HUDEP-2 (cell line): ENCODE measurements around the gene WDR37.
A peak's percentile ranks its signal among the peaks of the same experiment; 100 is the strongest.

ENCODE experiments used
- DNase-seq, 76 experiments: peaks; one replicate each; lab custom pipeline; 2025; ENCODE audit not compliant: unreplicated experiment in 76 of 76; lab: John Stamatoyannopoulos, UW

The WDR37 gene

DNA sequence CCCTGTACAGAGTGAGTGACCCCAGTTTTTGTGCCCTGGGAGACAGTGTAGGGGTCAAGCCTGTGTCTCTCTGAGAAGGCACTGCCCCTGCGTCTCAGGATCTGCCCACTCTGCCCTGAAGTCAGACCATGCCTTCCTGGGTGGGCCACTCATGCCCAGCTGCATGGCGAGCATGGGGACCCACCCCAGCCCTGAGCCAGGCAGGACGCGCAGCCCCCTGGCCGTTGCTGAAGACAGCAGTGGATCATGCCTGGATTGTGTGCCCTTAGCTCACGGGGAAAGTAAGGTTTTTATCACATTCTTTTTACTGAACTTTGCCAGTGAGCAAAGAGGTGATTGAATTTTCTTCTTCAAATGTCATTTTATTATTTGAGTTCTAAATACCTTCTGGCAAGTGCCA is 66.2 kb downstream of the WDR37 start:
- DNase-seq, result no peak

DNA sequence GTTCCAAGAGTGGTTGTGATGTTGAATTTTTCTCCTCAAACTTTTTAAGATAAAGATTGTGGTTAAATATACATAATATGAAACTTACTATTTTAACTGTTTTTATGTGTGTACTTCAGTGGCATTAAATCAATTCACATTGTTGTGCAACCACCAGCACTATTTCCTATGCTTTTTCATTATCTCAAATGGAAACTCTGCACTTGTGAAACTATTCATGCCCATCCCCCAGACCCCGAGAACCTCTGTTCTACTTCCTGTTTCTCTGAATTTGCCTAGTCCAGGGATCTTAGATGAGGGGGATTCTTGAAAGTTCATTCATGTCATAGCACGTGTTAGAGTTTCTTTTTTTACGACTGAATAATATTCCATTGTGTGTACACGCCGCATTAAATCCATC is 67.0 kb downstream of the WDR37 start:
- no peak for DNase-seq

DNA sequence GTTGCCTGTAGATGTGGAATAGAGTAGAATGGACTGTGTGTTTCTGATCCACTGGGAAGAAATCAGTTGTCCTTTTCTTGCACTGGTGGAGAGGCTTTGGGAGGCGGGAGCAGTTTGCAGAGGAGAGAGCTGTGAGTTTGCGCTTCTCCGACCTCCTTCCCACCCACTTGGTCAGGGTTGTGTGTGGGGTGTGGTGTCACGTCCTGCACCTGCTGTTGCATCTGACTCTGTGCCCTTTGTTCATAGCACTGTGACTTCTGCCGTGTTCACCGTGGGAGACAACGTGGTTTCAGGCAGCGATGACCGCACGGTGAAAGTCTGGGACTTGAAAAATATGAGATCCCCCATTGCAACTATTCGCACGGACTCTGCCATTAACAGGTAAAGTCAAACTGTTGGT is 67.8 kb downstream of the WDR37 start:
- DNase-seq, result no peak

DNA sequence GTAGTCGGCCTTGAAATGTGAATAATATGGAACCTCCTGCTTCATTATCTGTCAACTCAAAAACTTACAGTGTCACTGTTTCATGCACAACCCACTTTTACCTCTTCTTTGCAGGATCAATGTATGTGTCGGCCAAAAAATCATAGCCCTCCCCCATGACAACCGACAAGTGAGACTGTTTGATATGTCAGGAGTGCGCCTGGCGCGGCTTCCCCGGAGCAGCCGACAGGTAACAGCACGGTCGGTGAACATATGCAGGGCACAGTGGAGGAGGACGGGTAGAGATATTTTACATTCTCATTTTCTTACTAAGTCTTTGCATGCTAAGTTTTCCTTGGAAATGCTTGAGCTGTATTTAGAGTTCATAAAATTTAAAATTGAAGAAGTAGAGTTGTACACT is 68.6 kb downstream of the WDR37 start:
- DNase-seq, result no peak

DNA sequence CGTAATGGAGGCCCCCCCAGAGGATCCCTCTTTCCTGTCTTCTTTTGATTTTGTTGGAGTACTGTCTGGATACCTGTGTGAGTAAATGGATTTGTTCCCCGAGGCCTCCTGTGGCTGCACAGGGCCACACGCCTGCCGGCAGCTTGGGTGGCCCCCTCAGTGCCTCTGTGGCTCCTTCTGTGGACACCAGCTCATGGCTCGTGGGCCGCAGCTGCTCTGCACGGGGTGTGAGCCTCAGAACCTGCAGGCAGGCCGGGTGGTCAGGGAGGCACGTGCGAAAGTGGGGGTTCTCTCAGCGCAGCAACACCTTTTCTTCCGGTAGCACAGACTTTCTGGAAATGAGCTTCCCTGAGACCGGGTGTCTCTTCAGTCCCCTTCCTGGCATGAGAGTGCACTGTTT is 70.3 kb downstream of the WDR37 start:
- no peak for DNase-seq

DNA sequence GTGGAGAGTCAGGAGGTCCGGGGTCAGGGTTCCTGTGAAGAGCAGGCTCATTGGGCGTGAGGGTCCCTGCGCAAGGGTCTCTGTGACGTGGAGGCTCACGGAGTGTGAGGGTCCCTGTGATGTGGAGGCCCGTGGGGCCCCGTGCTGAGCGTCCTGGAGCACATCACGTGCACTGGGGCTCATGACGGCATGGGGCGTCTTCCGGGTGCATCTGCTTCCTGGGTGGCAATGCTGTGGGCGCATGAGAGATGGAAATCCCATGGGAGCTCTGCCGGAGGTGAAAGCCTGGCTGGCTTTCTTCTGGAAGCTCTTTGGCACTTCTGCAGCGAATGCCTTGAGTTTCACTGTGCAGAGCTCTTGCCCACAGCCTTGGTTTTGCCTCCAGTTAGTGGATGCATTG is 71.4 kb downstream of the WDR37 start:
- DNase-seq, result no peak

DNA sequence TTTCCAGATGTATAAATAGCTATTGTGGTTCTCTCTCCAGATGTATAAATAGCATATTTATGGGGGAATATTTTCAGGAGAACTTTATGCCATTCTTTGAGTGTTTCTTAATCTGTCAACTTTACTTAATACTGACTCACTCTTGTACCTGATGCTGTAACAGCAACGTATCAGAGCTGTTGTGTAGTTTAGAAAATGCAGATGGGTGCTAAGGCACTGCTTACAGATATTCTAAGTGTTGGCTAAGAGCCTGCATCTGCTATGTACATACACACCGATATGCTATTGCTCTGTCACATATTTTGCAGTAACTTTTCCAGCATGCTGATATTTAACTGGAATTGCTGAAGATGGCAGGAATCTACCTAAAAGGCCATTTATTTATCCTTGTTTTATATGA is 71.9 kb downstream of the WDR37 start:
- no peak for DNase-seq

DNA sequence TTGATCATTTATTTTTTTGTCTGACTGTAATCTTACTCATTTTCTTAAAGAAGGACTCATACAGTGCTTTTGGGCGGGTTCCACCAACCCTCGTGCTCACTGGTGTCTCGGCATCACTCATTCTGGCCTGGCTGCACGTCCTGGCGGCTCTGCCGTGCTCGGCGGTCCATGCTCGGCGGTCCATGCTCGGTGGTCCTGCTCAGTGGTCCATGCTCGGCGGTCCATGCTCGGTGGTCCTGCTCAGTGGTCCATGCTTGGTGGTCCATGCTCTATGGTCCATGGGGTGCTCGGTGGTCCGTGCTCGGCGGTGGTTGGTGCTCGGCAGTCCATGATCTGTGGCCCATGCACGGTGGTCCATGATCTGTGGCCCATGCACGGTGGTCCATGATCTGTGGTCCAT is 72.5 kb downstream of the WDR37 start:
- no peak for DNase-seq

DNA sequence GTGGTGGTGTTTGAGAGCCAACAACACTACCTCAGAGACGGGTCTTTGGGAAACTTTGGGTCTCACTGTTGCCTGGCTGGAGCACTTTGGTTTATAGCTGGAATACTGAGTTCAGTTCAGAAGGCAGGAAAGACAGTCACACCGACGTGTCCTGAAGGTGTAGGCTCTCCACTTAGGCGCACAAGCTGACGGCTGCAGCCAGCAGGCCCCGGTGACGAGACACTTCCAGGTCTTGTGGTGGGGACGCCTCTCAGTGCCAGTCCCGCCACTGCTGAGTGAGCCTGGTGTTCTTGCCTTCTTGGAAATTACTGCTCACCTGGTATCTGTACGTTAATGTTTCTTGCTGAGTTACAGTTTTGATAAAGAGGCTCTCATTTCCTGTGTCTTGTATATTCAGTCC is 74.0 kb downstream of the WDR37 start:
- DNase-seq, result no peak

DNA sequence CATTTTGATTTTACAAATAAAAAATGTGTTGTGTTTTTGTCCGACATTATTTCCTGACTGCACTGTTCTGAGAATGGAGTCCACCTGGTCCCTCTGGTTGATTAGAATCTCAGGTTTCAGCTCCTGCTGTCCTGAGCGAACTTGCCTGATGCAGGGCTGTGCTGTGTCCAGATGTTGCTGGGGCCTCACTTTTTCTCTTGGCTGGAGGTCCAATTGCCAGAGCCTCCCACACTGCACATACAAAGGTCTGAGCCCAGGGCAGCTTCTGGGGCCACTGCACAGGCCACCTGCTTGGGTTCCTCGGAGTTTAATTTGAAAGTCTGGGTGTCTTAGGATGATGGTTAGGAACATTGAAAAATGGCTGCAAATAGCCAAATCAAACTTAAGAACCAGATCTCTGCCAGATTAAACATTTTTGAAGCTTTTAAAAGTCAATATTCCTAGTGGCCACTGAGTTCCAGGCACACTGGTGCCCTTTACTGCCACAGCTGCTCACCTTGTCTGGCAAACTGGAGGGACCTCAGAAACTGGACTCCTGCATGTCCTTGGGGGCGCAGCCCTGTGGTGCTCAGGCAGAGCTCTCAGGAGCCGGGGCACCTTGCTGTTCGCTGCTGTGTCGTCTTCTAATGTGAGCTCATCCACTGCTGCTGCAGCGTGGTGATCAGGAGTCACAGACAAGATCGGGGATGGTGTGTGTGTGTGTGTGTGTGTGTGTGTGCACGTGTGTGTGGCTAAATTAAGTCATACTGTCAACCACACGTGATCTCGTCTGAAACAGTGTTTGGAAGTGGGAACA is 75.0 kb downstream of the WDR37 start:
- no peak for DNase-seq

DNA sequence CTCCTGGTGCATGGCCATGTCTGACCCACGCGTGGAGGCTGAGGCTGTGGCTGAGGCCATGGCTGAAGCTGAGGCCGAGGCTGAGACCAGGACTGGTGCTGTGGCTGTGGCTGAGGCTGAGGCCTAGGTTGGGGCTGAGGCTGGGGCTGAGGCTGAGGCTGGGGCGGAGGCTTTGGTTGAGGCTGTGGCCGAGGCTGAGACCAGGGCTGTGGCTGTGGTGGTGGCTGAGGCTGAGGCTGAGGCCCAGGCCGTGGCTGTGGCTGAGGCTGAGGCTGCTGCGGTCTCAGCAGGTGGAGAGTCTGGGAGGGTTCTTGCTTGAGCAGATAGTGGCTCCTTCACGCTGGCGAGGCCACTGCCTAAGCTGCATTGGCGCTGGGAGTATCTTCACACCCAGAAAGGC is 76.4 kb downstream of the WDR37 start:
- no peak for DNase-seq

DNA sequence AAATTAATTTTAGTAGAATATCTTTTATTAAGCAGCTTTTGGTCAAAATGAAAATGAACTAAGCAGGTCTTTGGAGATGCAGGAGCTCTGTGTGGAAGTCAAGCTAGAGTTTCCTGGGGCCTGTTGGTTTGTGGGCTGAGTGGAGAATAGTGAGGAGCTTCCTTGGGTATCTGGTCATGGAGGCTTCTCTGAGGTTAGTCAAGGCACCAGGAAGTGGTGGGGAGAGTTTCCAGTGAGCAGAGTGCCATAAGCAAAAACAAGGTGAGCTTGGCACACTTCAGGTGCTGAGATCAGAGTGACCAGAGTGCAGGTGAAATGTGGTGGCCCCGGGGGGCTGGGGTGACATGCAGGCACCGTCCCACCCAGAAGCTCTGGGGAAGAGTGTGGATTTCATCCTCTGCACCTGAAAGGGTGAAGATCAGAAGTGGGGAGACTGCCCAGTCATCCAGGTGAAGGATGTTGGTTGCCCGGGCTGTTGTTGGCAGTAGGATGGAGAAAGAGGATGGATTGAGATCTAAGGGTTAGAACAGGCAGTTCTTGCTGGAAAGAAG is 77.4 kb downstream of the WDR37 start:
- no peak for DNase-seq

DNA sequence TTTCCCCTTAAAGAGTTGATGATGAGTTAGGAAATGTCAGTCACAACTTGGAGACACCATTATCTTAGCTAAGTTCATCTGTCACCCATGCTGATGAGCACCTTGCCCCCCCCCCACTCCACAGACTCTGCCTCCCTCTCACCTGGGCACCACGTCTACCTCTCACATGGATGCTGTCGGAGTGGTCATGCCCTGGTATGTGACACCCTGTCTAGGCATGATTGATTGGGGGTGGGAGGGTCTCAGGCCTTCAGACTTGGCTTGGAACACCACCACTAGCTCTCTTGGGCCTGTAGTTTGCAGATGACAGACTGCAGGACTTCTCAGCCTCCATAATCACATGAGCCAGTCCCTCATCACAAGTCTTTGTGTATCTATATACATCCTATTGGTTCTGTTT is 78.0 kb downstream of the WDR37 start:
- no peak for DNase-seq

DNA sequence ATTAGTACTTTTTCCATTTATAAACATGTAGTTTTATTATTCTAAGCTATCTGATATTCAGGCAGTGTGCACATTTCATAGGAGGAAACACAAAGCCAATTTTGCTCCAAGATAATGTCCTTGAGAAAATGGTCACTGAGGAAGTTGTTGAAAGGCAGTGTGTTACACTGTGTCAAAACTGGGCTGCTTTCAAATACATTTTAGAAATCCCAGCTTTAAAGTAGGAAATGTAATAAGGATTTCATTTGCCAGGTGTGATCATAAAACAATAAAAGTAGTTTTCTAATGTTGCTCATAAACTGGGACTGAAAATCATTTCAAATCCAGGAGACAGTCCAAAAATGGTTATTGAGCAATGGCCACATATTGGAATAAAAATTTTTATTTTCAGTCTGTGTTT is 80.1 kb downstream of the WDR37 start:
- no peak for DNase-seq

DNA sequence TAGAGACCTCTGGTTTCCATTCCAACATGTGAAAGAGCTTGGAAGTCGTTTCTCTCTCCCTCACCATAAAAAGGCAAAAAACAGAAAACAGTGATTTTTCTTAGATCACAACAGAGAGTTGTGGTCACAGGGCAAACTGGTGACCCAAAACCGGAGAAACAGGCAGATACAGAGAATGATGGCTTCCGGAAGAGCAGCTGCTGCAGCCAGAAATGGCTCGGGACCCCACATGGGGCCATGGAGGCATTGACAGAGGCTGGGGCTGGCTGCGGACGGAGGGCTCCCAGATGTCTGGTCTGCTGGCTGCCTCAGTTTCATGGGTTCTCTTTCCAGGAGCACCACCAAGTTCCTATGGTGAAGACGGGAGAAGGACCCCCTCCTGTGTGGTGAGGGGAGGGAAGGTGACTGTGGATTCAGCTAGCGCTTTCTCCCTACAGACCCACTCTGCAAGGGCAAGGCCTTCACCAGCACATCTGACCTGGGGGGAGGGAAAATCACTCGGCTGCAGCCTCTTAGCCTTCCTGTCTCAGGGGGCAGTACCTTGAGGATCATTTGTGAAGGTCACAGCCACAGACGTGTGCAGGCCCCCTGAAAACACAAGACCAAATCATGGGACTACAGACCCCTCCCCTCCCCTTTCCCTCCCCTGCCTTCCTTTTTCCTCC is 81.4 kb downstream of the WDR37 start:
- DNase-seq, result no peak

DNA sequence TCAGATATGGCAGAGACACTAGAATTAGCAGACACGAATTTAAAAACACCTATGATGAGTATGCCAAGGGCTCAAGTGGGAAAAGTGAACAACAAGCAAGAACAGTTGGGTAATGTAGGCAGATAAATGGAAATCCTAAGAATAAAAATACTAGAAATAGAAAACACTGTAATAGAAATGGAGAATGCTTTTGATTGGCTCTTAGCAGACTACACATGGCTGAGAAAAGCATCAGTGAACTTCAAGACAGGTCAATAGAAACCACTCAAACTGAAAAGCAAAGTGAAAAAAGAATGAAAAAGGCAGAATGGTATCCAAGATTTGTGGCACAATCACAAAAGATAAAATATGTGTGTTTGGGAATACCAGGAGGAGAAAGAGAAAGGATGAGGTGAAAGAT is 82.3 kb downstream of the WDR37 start:
- DNase-seq, result no peak

DNA sequence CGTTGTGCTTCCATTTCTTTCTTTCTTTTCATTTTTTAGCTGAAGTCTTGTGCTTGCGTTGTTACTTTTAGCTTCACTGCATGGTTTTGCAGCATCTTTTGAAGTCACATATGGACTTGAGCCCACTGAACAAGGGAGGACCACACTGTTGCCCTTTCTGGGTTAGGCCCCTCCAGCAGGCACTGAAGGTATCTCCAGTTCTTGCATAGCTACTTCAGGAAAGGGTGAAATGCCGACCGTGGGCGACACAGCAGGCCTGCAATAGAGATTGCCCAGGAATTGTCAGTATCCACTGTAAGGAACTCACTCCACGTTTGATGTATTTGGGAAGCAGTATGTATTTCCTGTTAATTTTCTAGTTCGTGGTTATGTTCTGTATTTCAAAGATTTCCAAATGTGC is 85.1 kb downstream of the WDR37 start:
- DNase-seq, result no peak

DNA sequence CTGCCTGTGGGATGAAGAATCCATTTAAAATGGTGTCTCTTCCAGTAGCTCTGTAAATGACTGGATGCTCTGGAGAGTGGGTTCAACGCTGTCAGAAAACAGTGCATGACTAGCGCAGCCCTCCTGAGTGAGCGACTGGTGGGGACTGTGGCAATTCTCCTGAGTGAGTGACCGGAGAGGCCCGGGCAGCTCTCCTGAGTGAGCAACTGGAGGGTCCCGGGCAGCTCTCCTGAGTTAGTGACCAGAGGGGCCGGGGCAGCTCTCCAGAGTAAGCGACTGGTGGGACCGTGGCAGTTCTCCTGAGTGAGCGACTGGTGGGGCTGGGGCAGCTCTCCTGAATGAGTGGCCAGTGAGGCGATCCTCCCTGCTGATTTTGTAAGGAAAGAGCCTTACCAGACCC is 85.5 kb downstream of the WDR37 start:
- DNase-seq, result no peak

DNA sequence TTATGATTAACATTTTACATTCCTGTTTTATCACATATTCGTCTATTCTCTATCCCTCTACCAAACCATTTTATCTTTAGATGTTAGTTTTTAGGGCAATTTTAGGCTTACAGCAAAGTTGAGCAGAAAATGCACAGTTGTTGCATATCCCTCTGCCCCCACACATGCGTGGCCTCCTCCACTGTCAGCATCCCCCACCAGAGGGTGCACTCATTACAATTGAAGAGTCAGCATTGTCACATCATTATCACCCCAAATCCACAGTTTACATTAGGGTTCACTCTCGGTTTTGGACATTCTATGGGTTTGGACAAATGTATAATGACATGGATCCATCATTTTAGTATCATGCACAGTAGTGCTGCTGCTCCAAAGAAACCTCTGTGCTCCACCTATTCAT is 86.4 kb downstream of the WDR37 start:
- DNase-seq, result peak in 6 of 76 experiments; percentile 0 to 14 (median 2)

DNA sequence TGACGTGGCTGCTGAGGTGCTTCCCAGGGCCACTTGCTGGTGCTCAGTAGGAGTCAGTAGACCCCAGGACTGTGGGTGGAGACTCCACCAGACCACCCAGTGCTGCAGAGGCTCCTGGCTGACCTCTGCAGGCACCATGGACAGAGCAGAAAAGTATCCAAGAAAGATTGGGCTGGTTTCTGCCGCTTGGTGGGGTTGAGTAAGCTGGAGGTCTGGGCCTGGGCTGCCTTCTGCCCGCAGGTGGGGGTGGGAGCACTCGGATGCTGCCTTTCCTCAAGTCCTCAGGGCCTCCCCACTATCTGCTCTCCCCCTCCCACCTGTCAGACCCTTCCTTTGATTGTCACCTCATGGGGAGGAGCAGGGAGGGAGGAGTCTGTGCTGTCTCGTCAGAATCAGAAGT is 91.6 kb downstream of the WDR37 start:
- DNase-seq, result no peak

DNA sequence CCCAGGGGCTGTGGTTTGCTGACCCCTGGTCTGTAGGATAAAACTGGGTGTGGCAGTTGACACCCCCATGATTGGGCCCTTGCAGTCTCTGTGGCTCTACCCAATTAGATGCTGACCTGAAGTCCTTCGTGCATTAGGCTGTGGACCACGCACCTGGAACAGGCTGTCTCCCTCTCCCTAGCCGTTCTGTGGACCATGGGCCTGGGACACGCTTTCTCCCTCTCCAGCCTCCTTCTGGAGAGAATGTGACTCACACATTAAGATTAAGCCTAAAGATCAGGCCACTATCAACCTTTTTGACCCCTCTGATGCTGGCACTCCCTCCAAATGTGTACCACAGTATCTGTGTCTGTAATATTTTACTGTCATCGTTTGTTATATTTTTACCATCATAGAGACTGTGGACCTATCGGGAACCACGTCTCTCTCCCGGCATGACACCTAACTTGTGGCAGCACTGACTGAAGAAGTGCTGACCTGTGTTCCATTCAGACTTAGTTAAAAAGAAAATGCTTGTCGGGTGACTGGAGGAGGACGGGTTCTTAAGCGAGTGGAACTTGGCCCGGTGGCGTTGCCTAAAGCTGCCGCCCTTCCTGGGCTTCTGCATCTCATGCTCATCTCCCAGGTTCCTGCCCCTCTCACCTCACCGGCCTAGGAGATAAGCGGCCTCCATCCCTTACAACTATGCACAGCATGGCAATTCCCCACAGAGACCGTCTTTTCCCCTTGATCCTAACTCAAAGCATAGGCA is 92.8 kb downstream of the WDR37 start:
- no peak for DNase-seq
